ENCODE results near the gene REG1A. TPM values are rescaled to one million over a fixed set of nuclear protein-coding genes. Genes with fewer than 3 reads are reported as not detected.

REG1A gene, protein sequence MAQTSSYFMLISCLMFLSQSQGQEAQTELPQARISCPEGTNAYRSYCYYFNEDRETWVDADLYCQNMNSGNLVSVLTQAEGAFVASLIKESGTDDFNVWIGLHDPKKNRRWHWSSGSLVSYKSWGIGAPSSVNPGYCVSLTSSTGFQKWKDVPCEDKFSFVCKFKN
- polyA plus RNA-seq (2013, experiment 1 of 2; ENCODE audit: insufficient read length) = not detected
- polyA plus RNA-seq (2013, experiment 2 of 2; ENCODE audit: insufficient read length) = not detected

GRCh38 chr2:79120194-79120713 is at the start of gene REG1A:
TSS of gene REG1A (plus strand) at chr2:79120488. CDS start at chr2:79120862, 374 bp downstream.
- DNase-seq = no peak

DNA sequence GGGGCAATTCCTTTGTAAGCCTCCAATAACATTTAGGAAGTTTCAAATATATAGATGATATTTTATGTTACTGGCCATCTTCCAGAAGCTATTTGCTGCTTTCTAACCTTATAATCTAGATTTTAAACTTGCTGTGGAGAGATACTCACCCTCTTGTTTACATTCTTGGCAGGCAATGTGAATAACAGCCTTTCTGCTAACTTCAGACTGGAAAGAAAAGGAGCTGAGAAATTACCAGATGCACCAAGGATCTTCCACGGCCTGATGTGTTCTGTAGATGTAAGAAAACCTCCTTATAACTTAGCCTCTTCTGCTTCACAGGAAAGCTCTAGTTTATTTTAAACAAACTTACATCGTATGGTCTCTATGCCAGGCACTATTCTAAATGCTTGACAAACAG is 49.2 kb upstream of the REG1A start:
- DNase-seq = no peak

GRCh38 chr2:79082987-79083386 is 37.3 kb upstream of the REG1A start:
- DNase-seq = no peak

- DNase-seq = no peak
Observed at GRCh38 chr2:79083597-79084251, 36.6 kb upstream of the REG1A start.

GRCh38 chr2:79084495-79085135 is 35.7 kb upstream of the REG1A start:
- no peak for DNase-seq

DNA sequence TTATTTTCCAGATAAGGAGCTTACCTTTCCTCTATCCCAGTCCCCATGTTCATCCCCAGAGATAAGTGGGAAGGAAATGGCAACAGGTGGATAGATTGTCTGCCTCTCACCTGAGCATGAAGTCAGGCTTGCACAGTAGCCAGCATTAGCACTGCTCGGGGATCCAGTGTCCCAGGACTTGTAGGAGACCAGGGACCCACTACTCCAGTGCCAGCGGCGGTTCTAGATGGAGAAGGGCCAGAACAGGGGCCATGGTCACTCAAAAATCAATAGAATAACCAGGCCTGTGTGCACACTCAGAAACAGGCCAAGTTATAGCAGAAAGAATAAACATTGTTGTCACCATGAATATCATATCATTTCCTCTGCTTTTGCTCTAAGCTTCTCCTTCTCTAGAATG is 34.9 kb upstream of the REG1A start:
- DNase-seq = no peak

DNA sequence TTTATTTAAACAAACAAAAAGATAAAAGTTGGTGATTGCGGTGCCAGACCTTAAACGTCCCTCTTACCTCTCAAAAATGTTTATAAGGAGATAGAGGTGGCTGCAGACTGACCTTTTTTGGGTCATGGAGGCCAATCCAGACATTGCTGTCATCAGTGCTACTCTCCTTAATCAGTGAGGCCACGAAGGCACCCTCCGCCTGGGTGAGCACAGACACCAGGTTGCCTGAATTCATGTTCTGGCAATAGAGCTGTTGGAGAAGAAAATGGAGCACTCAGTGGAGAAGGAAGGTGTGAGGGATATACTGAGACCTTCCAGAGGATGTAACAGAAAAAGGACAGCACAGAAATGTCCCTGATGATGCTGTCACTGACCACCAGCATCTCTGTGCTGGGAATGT is 34.0 kb upstream of the REG1A start:
- DNase-seq = no peak

DNA sequence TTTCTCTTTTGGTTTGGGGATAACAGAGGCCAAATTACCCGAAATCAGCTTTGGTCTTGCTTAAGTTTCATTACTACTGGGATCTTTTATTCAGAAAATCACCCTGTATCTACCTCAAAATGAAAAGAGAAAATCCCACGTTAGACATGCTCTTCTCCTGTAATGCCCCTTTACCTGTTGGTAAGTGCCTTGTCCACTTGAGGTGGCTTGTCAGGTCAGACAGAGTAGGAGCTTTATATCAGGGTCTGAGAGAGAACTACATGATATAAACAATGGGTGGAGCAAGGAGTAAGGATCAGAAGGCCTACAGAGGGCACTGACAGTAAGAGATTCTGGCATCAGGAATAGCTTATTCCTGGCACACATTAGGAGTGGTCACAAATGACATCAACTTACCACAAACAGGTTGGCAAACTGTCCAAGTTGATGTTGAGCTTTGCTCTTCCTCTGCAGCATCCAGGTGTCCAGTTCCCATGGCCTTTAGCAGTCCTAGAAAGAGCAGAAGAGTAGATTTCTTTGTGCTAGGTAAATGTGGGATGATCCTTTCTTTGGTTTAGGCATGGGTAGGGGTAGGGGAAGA is 32.4 kb upstream of the REG1A start, which contains the start of gene REG1B:
Gene REG1B, minus strand, starts transcription at position 209 of the 580 bp plus-strand sequence. CDS start 381 bp downstream, outside the sequence.
- DNase-seq = no peak

DNA sequence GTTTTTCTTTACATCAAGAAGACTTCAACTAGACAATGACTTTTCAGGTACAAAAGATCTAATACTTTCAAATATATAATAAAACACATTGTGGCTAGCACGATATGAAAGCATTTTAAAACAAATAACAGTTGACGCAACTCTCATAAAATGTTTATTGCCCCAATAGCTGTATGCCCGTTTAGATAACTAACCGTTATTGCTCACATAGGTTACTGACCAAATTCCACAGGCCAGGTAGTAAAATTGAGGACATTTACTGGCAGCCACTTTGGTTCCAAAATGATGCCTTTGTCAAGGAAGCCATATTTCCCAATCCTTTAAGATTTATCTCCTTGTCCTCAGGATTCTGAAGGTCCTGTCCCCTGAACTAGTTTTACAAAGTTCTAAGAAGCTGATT is 29.6 kb upstream of the REG1A start:
- no peak for DNase-seq

DNA sequence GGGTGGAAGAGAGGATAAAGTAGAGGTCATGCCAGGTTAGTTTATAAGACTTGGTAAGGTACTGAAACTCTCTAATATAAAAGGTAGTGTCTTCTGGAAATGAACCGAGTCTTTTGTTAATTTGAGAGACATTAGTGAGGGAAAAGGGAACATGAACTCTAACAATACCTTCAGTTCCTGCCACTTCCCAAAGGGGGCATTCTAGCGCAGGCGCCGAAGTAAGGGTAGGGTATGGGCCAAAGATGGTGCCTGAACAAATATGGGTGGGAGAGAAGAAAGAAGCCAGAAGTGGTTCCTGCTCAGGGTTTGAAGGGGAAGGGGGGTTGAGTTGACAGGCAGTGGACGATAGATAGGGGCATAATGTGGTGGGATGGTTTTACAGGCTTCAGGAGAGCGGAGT is 22.4 kb upstream of the REG1A start:
- DNase-seq = no peak

- no peak for DNase-seq
Observed at GRCh38 chr2:79099140-79099686, 21.1 kb upstream of the REG1A start.

GRCh38 chr2:79100285-79100684 is 20.0 kb upstream of the REG1A start:
- no peak for DNase-seq

- DNase-seq = no peak
Observed at GRCh38 chr2:79101024-79101423, 19.3 kb upstream of the REG1A start.

DNA sequence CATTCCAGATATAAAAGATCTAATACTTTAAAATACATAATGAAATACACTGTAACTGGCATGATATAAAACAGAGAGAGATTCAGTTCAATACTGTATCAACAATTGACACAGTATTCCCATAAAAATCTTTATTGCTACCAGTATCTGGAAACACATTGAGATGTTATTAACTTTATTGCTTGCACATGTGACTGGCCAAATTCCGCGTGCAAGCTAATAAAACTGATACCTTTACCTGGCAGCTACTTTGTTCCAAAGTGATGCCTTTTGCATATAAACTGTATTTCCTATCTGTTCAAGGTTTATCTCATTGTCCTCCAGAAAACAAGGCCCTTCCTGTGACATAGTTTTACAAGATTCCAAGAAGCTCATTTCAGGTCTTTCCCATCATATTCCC is 17.1 kb upstream of the REG1A start:
- DNase-seq = no peak

- no peak for DNase-seq
Observed at GRCh38 chr2:79105259-79105658, 15.0 kb upstream of the REG1A start.

GRCh38 chr2:79112269-79112668 is 8.0 kb upstream of the REG1A start:
- DNase-seq = no peak

- no peak for DNase-seq
Observed at GRCh38 chr2:79114797-79115494, 5.3 kb upstream of the REG1A start.

- DNase-seq = no peak
Observed at GRCh38 chr2:79116997-79117928, 3.0 kb upstream of the REG1A start.

DNA sequence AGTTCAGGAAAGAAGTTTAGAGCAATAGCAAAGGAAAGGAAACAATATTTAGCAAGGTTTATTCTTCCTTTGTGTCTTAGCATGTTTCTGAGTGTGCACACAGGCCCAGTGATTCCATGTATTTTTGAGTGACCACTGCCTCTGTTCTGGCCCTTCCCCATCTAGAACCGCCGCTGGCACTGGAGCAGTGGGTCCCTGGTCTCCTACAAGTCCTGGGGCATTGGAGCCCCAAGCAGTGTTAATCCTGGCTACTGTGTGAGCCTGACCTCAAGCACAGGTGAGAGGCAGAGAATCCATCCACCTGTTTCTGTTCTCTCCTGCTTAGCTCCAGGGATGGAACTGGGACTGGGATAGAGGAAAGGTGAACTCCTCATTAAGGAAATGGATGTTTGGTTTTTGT is 2.4 kb downstream of the REG1A start:
- DNase-seq = no peak

DNA sequence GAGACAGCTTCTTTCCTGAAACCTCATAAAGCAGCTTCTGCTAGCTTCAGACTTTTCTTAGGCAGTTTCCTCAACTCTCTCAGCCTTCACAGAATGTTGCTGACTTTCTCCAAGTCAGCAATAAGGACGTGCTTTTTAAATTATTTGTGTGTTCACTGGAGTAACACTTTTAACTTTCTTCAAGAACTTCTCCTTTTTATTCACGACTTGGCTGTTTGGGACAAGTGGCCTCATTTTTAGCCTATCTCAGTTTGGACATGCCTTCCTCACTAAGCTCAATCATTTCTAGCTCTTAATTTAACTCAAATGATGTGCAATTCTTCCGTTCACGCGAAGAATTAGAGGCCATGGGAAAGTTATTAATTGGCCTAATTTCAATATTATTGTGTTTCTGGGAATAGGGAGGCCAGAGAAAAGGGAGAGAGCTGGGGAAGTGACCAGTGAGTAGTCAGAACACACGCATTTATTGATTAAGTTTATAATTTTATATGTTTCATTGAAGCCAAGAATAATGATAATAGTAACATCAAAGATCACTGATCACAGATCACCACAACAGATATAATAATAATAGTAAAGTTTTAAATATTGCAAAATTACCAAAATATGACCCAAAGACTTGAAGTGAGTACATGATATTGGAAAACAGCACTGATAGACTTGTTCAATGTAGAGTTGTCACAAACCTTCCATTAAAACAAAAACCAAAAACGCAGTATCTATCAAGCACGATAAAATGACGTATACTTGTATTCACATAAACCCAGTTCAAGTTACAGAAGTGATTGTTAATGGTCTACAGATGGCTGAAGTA is 4.8 kb downstream of the REG1A start:
- DNase-seq = no peak

DNA sequence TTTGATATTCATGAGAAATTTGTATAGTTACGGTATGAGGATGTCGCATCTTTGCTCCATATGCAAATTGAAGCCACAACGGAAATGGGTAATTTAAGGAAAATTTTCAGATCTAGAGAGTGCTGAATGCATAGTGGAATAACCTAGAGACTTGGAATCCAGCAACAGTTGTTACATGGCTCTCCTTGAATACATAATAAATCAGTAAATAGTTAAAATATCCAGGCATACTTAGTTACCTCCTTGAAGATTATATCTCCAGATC is 5.4 kb downstream of the REG1A start:
- DNase-seq = no peak
